GM18858 (cell line): ENCODE data around the gene TNRC6A.
"Not testable (repeated sequence)": the region's sequence is repeated elsewhere in the genome, so short reads cannot be mapped to it uniquely, and the experiment has no call there.

Experiments
- ATAC-seq: cut with Tn5 transposase; IDR thresholded peaks from one replicate; pipeline ENCODE4 v1.9.1; 2021; ENCODE audit not compliant: unreplicated experiment

The TNRC6A gene

GRCh38 chr16:24810951-24811843, 81.7 kb downstream of the TNRC6A start:
- ATAC-seq: no peak

DNA sequence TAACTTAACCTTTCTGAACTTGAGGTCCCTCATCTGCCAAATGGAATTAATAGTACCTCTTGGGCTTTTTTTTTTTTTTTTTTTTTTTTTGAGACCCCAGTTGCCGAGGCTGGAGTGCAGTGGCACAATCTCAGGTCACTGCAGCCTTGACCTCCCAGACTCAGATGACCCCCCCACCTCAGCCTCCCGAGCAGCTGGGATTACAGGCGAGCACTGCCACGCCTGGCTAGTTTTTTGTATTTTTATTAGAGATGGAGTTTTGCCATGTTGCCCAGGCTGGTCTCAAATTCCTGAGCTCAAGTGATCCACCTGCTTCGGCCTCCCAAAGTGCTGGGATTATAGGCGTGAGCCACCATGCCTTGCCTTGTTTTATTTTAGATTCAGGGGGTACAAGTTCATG, 83.4 kb downstream of the TNRC6A start:
- not testable (repeated sequence) for ATAC-seq

DNA sequence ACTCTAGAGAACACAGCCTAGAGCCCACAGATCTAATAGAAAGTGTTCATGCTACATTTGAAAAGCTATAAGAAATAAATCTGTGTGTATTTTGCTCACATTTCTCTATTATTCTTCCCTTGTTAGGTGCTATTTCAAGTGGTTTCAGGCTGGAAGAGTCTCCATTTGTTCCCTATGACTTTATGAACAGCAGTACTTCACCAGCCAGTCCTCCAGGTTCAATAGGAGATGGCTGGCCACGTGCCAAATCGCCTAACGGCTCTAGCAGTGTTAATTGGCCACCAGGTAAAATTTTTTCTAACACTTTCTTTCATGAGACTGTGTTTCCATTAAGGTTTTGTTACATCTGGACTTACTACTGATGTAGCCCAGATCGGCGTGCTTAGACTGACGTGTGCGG, 85.6 kb downstream of the TNRC6A start:
- ATAC-seq: no peak

- ATAC-seq: no peak
Measured at GRCh38 chr16:24816688-24817087, 87.2 kb downstream of the TNRC6A start.

DNA sequence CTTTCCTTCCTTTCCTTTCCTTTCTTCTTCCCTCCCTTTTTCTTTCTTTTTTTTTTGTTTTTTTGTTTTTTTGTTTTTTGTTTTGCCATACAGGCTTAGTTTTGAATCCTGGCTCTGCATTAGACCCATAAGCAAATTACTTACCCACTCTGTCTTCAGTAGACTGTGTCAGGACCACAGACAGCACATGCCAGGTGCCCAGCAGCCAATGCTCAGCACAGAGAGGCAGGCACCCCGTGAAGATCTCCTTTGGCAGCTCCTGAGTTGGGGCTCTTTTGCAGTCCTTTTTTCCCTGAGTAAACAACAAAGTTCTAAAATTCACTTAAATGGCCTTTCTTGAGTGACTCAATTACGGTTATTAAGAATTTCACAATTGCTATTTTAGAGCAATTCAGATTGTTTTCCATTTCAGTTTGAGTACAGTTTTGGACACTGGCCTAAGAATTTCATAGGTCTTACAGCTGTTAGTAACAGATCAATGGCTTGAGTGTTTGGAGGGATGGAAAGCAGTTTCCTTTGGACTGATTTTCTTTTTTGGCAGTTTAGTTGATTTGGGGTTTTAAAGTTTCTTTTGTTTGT, 90.1 kb downstream of the TNRC6A start:
- no peak for ATAC-seq

DNA sequence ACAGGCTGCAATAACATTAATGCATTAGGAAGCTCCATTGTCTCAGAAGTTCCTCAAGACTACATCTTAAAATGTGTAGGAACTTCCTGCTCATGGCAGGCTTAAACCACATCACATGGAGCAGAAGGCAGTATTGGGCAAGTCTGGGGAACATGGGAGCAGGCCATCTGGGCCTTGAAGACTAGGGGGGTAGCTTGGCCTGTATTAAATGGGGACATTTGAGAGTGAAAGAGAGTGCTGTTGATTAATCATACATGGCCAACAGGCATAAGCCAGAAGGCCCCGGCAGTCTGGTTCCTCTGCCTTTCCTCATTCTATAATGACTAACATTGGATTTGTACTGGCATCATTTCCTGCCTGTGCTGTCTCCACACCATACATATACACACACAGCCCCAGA, 91.1 kb downstream of the TNRC6A start:
- no peak for ATAC-seq

DNA sequence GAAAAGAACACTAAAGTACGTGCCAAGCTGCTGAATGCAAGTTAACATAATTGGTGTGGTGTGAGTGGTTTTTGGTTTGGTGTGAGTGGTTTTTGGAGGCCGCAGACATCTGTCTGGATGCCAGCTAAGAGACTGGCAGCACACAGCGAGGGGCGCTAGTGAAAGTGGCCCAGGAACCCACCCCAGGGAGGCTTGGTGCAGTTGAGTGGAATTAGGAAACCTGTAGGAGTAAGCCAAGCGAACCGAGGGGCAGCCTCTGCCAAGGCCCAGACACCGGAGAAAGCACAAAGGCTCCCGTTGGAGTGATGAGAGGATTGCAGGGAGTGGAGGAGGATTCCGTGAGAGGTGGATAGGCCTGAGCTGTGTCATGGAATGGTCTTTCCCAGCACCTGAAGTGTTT, 91.7 kb downstream of the TNRC6A start:
- ATAC-seq: no peak

- ATAC-seq: no peak
Measured at GRCh38 chr16:24822542-24822941, 93.1 kb downstream of the TNRC6A start.

GRCh38 chr16:24822974-24823373, 93.5 kb downstream of the TNRC6A start:
- ATAC-seq: no peak

DNA sequence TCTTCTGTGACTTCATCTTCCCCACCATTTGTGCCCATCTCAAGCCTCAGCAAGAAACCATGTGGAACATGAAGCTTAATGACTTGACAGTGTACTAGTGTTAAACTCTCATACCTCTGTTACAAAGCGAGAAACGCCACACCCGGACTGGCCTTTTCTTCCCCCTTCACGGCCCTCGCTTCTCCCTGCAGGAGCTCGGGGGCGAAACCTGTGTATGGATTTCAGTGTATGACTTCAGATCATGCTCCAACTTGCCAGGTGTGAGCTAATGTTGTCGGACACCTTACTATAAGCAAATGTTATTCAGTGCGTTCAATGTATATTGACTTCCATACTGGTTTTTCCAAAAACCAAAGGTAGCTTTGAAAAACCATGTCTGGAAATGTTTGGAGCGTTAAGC, 96.2 kb downstream of the TNRC6A start:
- no peak for ATAC-seq

- no peak for ATAC-seq
Measured at GRCh38 chr16:24826096-24826690, 96.7 kb downstream of the TNRC6A start.

DNA sequence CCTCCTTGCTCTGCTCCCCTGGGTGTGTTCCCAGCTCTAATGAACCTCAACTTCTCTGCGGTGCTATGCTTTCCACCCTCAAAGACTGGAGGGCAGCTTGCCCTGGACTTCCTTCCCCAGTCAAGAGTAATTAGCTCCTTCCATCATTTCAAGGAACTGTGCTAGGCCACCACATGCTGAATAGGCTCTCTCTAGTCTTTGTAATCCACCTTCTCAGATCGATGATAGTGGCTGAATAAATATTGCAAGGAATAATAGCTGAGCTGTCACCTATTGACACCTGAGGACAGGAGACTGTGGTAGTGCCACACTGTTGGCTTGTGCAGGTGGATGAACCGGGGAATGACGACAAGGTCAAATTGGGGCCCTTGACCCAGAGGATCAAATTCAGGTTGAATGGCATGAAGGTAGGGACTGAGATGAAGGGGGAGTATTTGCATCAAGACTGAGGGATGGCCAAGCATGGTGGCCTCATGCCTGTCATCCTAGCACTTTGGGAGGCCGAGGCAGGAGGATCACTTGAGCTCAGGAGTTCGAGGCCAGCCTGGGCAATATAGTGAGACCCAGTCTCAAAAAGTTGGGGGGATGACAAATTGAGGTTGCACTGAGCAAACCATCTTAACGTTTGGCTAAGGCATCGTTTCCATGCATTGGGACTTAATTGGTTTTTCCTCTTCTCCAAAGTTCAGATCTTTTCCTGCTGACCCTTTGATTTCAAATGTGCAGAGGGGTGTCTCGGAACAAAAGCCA, 97.5 kb downstream of the TNRC6A start:
- no peak for ATAC-seq

DNA sequence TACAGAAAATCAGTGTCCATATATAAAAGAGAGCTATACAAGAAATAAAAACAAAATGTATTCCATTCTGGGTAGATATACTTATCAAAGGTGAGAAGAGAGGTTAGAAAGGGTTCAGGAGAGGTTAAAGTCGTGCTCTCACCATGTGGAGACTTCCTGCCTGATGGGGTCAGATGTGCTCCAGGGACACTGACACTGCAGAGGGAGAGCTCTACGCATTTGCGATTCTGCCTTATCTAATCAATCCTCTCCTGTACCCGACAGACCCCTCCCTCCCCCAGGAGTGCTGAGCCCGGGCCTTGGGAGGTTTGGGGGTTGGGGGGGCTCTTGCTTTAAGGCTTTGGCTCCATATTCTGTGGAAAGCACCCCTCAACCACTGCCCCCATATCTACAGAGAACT, 99.7 kb downstream of the TNRC6A start:
- no peak for ATAC-seq

- no peak for ATAC-seq
Measured at GRCh38 chr16:24833352-24833751, 103.9 kb downstream of the TNRC6A start.

GRCh38 chr16:24834459-24835335, 105.2 kb downstream of the TNRC6A start:
- ATAC-seq: no peak

- ATAC-seq: no peak
Measured at GRCh38 chr16:24836836-24837235, 107.4 kb downstream of the TNRC6A start.

GRCh38 chr16:24837969-24838368, 108.5 kb downstream of the TNRC6A start:
- ATAC-seq: no peak

DNA sequence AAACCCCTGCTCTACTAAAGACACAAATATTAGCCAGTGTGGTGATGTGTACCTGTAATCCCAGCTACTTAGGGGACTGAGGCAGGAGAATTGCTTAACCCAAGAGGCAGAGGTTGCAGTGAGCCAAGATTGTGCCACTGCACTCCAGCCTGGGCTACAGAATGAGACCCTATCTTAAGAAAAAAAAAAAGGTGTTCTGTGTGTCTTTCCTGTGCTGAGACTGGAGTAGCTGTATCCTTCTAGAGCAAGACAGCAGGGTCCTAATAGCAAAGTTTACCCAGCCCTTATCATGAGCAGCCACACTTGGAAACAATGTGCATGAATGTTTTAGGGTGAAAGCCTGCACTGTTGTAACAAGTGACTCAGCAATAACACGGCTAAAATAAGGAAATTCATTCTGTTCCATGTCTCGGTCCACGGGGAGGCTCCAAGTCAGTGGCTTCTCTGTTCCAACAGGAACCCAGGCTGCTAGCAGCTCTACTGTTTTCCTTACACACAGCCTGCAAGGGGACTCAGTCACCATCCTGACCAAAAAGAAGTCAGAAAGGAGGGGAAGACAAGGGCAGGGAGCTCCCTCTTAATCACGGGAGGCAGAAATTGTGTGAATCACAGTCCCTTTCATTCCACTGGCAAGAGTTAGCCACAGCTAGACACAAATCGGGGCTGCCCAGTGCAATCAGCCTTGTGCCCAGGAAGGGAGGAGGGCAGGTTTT, 109.3 kb downstream of the TNRC6A start:
- ATAC-seq: no peak

DNA sequence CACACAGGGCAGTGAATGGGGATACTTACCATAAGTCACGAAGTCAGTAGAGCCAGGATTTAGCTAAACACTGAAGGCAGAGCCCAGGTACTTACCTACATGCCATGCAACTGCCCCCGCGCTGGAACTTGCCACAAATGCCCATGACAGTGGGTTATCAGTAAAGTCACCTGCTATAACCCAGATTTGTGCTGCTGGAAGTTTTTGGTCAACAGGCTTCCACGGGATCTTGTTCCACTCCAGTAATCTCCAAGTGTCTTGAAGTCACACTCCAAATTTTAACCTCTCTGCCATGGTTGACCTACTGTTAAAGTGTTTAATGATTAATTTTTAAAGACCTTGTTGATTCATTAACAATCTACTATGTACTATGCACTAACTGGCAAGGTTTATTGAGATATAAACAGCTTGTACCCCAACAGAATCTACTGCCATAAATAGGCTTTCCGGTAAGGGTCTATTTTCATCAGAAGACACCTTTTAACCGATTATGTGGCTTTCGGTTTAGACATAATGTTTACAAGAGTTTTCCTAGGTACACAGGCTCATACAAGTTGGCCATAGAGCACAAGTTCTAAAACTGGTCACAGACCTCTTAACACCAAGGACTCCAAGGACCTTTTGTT, 110.0 kb downstream of the TNRC6A start:
- no peak for ATAC-seq
